ENCODE measurements around the gene XRCC1. TPM values are rescaled to one million over a fixed set of nuclear protein-coding genes. Genes with fewer than 3 reads are reported as not detected.
A peak's percentile ranks its signal among the peaks of the same experiment; 100 is the strongest.

Gene XRCC1
- polyA plus RNA-seq, 1 of the 3 experiments (the other 2 are of a cell fraction), result 30.3 TPM

DNA sequence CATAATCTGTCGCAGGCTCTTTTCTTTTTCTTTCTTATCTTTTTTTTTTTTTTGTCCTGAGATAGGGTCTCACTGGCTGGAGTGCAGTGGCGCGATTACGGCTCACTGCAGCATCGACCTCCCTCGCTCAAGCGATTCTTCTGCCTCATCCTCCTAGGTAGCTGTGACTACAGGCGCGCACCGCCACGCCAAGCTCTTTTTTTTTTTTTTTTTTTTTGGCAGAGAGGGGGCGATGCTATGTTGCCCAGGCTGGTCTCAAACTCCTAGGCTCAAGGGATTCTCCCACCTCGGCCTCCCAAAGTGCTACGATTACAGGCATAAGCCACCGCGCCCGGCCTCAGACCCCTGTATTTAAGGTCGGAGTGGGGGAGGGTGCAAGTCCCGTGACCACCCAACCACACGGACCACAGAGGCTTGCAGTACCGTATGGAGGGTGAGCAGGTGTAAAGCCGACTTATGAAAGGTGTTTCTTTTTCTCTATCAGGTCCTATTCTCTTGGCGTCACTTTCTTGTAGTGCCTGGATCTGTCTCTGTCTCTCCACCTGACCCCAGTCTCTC is 72.8 kb downstream of the XRCC1 start:
- ChIA-PET CTCF (no interaction called here), POLR2A (interaction anchor here (0.6 kb wide), 1 partner anchor 62 kb away, joined by 4 read pairs; no protein-coding TSS in a partner anchor)
- Histone ChIP-seq H2AFZ (ENCODE audit: low read depth) (no peak overlapping the region), H3K79me2 (ENCODE audit: insufficient read depth) (no peaks in the 10 kb centered on the region), H3K9me3 (no peaks in the 10 kb centered on the region), H3K9me2 (no peaks in the 10 kb centered on the region), H3K36me3 (replicated peaks in 1 of 2; ENCODE audit: control insufficient read depth in 1 of 2, insufficient read depth in 2 of 2, low read length in 1 of 2) (no peaks in the 10 kb centered on the region), H3F3A (replicated peaks; ENCODE audit: insufficient read depth) (peaks cover 10% of the 10 kb centered on the region), H3K4me2 (peak overlapping the region; percentile 97), H3K27ac (ENCODE audit: low read depth in 2 of 2, low read length in 1 of 2) (no peak overlapping the region), H3K27me3 (ENCODE audit: insufficient read depth) (no peaks in the 10 kb centered on the region), H3K9ac (no peak overlapping the region), H4K20me1 (ENCODE audit: insufficient read depth) (no peaks in the 10 kb centered on the region), H3K4me1 (ENCODE audit: control insufficient read depth in 1 of 2, insufficient read depth in 2 of 2, low read depth in 1 of 2, low read length in 1 of 2) (peaks cover 3 to 4% of the 10 kb centered on the region in 2 experiments; a peak in 1 of 4 replicates), H3K4me3 (ENCODE audit: low read depth in 2 of 2, low read length in 1 of 2) (peak overlapping the region in 1 of 2 experiments; percentile 98; a peak in 1 of 4 replicates)
- DNase-seq, result no peak
- 97% methylated on average over 23 of the region's 23 CpGs for WGBS (ENCODE audit: low lambda C conversion rate)
- TF ChIP-seq SIN3A (IDR thresholded peaks at IDR 0.05; ENCODE audit: borderline replicate concordance, low read depth, low read length) (no peak), RCOR1 (IDR thresholded peaks at IDR 0.05; ENCODE audit: low read length) (no peak), POLR2AphosphoS5 (IDR thresholded peaks at IDR 0.05; ENCODE audit: low read depth, low read length) (no peak)

DNA sequence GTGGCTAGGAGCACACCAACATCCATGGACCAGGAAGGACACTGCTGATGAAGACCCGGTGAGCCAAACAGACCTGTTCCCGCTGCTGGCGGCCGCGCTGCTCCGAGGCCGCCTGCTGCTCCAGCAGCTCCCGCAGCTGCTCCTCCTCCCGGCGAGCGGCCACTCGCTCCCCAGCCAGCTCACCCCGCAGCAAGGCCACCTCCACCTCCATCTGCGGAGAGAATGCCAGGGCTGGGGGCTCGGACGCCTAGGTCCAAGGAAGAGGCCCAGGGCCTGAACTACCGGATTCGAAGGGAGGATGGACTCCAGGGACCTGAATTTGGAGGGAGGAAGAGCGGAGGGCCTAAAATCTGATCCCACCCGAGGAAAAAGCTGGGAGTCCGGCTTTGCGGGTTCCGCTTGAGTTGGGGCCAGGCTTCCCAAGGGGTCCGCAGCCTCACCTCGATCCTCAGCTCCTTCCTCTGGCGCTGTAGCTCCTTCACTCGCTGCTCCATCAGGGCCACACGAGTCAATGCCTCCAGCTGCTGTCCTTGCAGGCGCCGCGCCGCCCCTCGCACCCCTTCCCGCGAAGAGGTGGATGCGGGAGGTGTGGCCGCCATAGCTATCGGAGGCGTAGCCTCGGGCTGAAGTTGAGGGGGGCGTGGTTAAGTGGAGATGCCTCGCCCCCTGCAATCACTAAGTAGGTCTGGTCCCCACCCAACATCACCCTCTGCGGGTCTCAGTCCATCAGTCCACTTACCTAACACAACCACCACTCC is 73.5 kb downstream of the XRCC1 start:
- Histone ChIP-seq H3K9me2 (no peaks in the 10 kb centered on the region), H3K27me3 (ENCODE audit: insufficient read depth) (no peaks in the 10 kb centered on the region), H3K9me3 (no peaks in the 10 kb centered on the region), H3K36me3 (replicated peaks in 1 of 2; ENCODE audit: control insufficient read depth in 1 of 2, insufficient read depth in 2 of 2, low read length in 1 of 2) (no peaks in the 10 kb centered on the region), H2AFZ (ENCODE audit: low read depth) (no peak overlapping the region), H3K27ac (ENCODE audit: low read depth in 2 of 2, low read length in 1 of 2) (no peak overlapping the region), H3K4me1 (ENCODE audit: control insufficient read depth in 1 of 2, insufficient read depth in 2 of 2, low read depth in 1 of 2, low read length in 1 of 2) (peaks cover 3 to 4% of the 10 kb centered on the region in 2 experiments; a peak in 1 of 4 replicates), H3K4me3 (ENCODE audit: low read depth in 2 of 2, low read length in 1 of 2) (no peak overlapping the region), H3K79me2 (ENCODE audit: insufficient read depth) (no peaks in the 10 kb centered on the region), H4K20me1 (ENCODE audit: insufficient read depth) (no peaks in the 10 kb centered on the region), H3K9ac (no peak overlapping the region), H3F3A (replicated peaks; ENCODE audit: insufficient read depth) (peaks cover 10% of the 10 kb centered on the region), H3K4me2 (no peak overlapping the region)
- WGBS (ENCODE audit: low lambda C conversion rate), result 95% methylated on average over 29 of the region's 43 CpGs
- TF ChIP-seq FOXM1 (IDR thresholded peaks at IDR 0.05; ENCODE audit: low read depth), result no peak
- no peak for TF ChIP-seq ELF1 (IDR thresholded peaks at IDR 0.05)
- TF ChIP-seq RAD21 (IDR thresholded peaks at IDR 0.05; ENCODE audit: low read length), result no peak
- no peak for TF ChIP-seq RXRA (IDR thresholded peaks at IDR 0.05; ENCODE audit: borderline replicate concordance, low read depth)
- no peak for TF ChIP-seq SIN3A (IDR thresholded peaks at IDR 0.05; ENCODE audit: borderline replicate concordance, low read depth, low read length)
- no peak for TF ChIP-seq TEAD4 (IDR thresholded peaks at IDR 0.05; ENCODE audit: borderline replicate concordance, insufficient read depth)
- no peak for TF ChIP-seq GATA2 (CRISPR knock-in tag; IDR thresholded peaks at IDR 0.05)
- no peak for TF ChIP-seq GABPA (IDR thresholded peaks at IDR 0.05; ENCODE audit: low read depth)
- no peak for TF ChIP-seq POLR2AphosphoS5 (IDR thresholded peaks at IDR 0.05; ENCODE audit: low read depth, low read length)
- TF ChIP-seq MXI1 (IDR thresholded peaks at IDR 0.05; ENCODE audit: low read depth, low read length), result no peak
- no peak for TF ChIP-seq EP300 (IDR thresholded peaks at IDR 0.05; ENCODE audit: borderline replicate concordance in 1 of 2, low read depth in 1 of 2, low read length in 1 of 2)
- ChIA-PET CTCF (interaction anchor here (0.6 to 1.7 kb wide), 2 partner anchors 18 to 54 kb away, joined by 4 read pairs; no protein-coding TSS in a partner anchor), POLR2A (no interaction called here)
- DNase-seq, result no peak

Measured in SK-N-SH (cell line).